Upper lobe of right lung (tissue), 1 donor: ENCODE measurements around the gene ZSCAN29. TPM values are rescaled to one million over a fixed set of nuclear protein-coding genes. Genes with fewer than 3 reads are reported as not detected.

Experiments
- ATAC-seq: fragments of 200-7000 bp; cut with Tn5 transposase; one replicate; pipeline ENCODE4 v1.9.1; 2020; ENCODE audit warnings: mild to moderate bottlenecking, moderate library complexity
- DNase-seq: peaks from one replicate; pipeline ENCODE4 v3.0.0-alpha.2; 2020
- H3K27ac ChIP-seq: fragments of 200-600 bp; one replicate; pipeline ENCODE4 v1.8.0; 2022
- H3K27me3 ChIP-seq: fragments of 200-600 bp; one replicate; pipeline ENCODE4 v1.8.0; 2022; ENCODE audit warnings: mild to moderate bottlenecking
- H3K36me3 ChIP-seq: fragments of 200-600 bp; one replicate; pipeline ENCODE4 v1.8.0; 2022
- H3K4me1 ChIP-seq: fragments of 200-600 bp; one replicate; pipeline ENCODE4 v1.8.0; 2022
- H3K4me3 ChIP-seq: fragments of 200-600 bp; one replicate; pipeline ENCODE4 v1.8.0; 2022; ENCODE audit warnings: mild to moderate bottlenecking
- H3K9me3 ChIP-seq: fragments of 200-600 bp; one replicate; pipeline ENCODE4 v1.8.0; 2022
- intact Hi-C: fragments of 100-400 bp; cut with DNase I; formaldehyde crosslinking; loops from one replicate; pipeline ENCODE4 v1.11.0; 2022
- total RNA-seq: library from RNA; stranded (reverse); fragmentation: NEBNext Ultra II Directional; extraction: Animal tissue kit (Norgen Biotek cat#: 25700); gene quantifications from one replicate; pipeline ENCODE4 v1.2.1, GENCODE V29; 2021
- TF ChIP-seq, protein P1 (sequence below): fragments of 200-600 bp; IDR thresholded peaks from one replicate; pipeline ENCODE4 v1.8.0; 2022; ENCODE audit warnings: antibody characterized with exemption
- donor health status: DM: no; HTN: yes; CAD: no; lungs with severe emphysema.

Gene ZSCAN29
- total RNA-seq, 1 donor from 2014 or later = 18.3 TPM

DNA sequence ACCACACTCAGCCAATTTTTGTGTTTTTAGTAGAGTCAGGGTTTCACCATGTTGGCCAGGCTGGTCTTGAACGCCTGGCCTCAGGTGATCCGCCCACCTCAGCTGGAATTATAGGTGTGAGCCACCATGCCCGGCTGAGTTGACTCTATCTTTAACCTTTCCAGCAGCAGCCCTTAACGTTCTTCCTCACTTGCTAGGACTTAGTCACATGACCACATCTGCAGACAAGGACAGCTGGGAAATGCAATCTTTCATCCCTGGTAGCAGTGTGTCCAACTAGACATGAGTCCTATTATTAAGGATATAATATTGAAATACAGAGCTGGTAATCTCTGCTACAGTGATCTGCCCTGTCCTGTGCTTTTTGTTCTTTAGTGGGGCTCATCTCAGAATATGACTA lies 58.5 kb downstream of the ZSCAN29 start:
- DNase-seq = no peak
- intact Hi-C loops = no loop called here
- no peaks in the 10 kb centered on the region for H3K9me3 ChIP-seq
- peaks cover 3% of the 10 kb centered on the region for H3K27me3 ChIP-seq
- no peak overlapping the region for H3K27ac ChIP-seq
- no peak for ATAC-seq
- TF ChIP-seq, protein P1, sequence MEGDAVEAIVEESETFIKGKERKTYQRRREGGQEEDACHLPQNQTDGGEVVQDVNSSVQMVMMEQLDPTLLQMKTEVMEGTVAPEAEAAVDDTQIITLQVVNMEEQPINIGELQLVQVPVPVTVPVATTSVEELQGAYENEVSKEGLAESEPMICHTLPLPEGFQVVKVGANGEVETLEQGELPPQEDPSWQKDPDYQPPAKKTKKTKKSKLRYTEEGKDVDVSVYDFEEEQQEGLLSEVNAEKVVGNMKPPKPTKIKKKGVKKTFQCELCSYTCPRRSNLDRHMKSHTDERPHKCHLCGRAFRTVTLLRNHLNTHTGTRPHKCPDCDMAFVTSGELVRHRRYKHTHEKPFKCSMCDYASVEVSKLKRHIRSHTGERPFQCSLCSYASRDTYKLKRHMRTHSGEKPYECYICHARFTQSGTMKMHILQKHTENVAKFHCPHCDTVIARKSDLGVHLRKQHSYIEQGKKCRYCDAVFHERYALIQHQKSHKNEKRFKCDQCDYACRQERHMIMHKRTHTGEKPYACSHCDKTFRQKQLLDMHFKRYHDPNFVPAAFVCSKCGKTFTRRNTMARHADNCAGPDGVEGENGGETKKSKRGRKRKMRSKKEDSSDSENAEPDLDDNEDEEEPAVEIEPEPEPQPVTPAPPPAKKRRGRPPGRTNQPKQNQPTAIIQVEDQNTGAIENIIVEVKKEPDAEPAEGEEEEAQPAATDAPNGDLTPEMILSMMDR = no peak
- H3K36me3 ChIP-seq = no peaks in the 10 kb centered on the region
- no peaks in the 10 kb centered on the region for H3K4me1 ChIP-seq
- H3K4me3 ChIP-seq = no peak overlapping the region

Other genes starting within 250 kb of the ZSCAN29 start
- 28.1 TPM for gene TMEM62, start 237.5 kb downstream of the ZSCAN29 start, total RNA-seq
- 57.9 TPM for gene CCNDBP1, start 185.6 kb downstream of the ZSCAN29 start, total RNA-seq
- not detected for gene EPB42, start 150.0 kb downstream of the ZSCAN29 start, total RNA-seq
- gene TGM5, start 104.1 kb downstream of the ZSCAN29 start, total RNA-seq = not detected
- gene TGM7, start 68.8 kb downstream of the ZSCAN29 start, total RNA-seq = not detected
- gene LCMT2, start 40.5 kb downstream of the ZSCAN29 start, total RNA-seq = 8.1 TPM
- 21.3 TPM for gene TUBGCP4, start 58 bp upstream of the ZSCAN29 start, total RNA-seq
- 27.6 TPM for gene TP53BP1, start 122.1 kb upstream of the ZSCAN29 start, total RNA-seq
- gene MAP1A, start 146.6 kb upstream of the ZSCAN29 start, total RNA-seq = 2.3 TPM
- 27.3 TPM for gene PPIP5K1, start 219.2 kb upstream of the ZSCAN29 start, total RNA-seq
- gene CKMT1B, start 223.0 kb upstream of the ZSCAN29 start, total RNA-seq = 0.84 TPM
- gene STRC, start 247.8 kb upstream of the ZSCAN29 start, total RNA-seq = not detected